ENCODE results near the gene KCNH1.
"Not testable (repeated sequence)": the region's sequence is repeated elsewhere in the genome, so short reads cannot be mapped to it uniquely, and the experiment has no call there.

KCNH1 gene

GRCh38 chr1:211082824-211083223 is 51.1 kb downstream of the KCNH1 start:
- TF ChIP-seq CTCF (IDR thresholded peaks at IDR 0.05; ENCODE audit: insufficient read depth, low read length, poor library complexity, severe bottlenecking) = no peak
- H3K27me3 ChIP-seq (replicated peaks; ENCODE audit: control insufficient read depth, insufficient read depth, low read length) = no peaks in the 10 kb centered on the region
- H3K36me3 ChIP-seq (ENCODE audit: control insufficient read depth, insufficient read depth, low read length) = no peaks in the 10 kb centered on the region
- no peak overlapping the region for H3K4me3 ChIP-seq (replicated peaks; ENCODE audit: low read depth, low read length)
- DNase-seq (ENCODE audit: extremely low read depth, insufficient read length) = no peak

- H3K36me3 ChIP-seq (ENCODE audit: control insufficient read depth, insufficient read depth, low read length); DNase-seq (ENCODE audit: extremely low read depth, insufficient read length): not testable (repeated sequence)
Measured at GRCh38 chr1:211081447-211081846, 52.5 kb downstream of the KCNH1 start.

GRCh38 chr1:211068976-211069375 is 65.0 kb downstream of the KCNH1 start:
- Histone ChIP-seq H3K36me3 (ENCODE audit: control insufficient read depth, insufficient read depth, low read length) (no peaks in the 10 kb centered on the region), H3K27me3 (replicated peaks; ENCODE audit: control insufficient read depth, insufficient read depth, low read length) (no peaks in the 10 kb centered on the region; the same call in 1 of the 2 replicates), H3K4me3 (replicated peaks; ENCODE audit: low read depth, low read length) (no peak overlapping the region)
- DNase-seq (ENCODE audit: extremely low read depth, insufficient read length) = no peak
- no peak for TF ChIP-seq CTCF (IDR thresholded peaks at IDR 0.05; ENCODE audit: insufficient read depth, low read length, poor library complexity, severe bottlenecking)

More at GRCh38 chr1:211081447-211081846, 52.5 kb downstream of the KCNH1 start:
- H3K4me3 ChIP-seq (replicated peaks; ENCODE audit: low read depth, low read length); H3K27me3 ChIP-seq (replicated peaks; ENCODE audit: control insufficient read depth, insufficient read depth, low read length): not testable (repeated sequence)

- H3K36me3 ChIP-seq (ENCODE audit: control insufficient read depth, insufficient read depth, low read length) = no peaks in the 10 kb centered on the region
- H3K4me3 ChIP-seq (replicated peaks; ENCODE audit: low read depth, low read length) = no peak overlapping the region
- no peaks in the 10 kb centered on the region; the same call in 1 of the 2 replicates for H3K27me3 ChIP-seq (replicated peaks; ENCODE audit: control insufficient read depth, insufficient read depth, low read length)
- no peak for TF ChIP-seq CTCF (IDR thresholded peaks at IDR 0.05; ENCODE audit: insufficient read depth, low read length, poor library complexity, severe bottlenecking)
- DNase-seq (ENCODE audit: extremely low read depth, insufficient read length) = no peak
Measured at GRCh38 chr1:211066781-211067384, 67.1 kb downstream of the KCNH1 start.

- not testable (repeated sequence) for H3K36me3 ChIP-seq (ENCODE audit: control insufficient read depth, insufficient read depth, low read length); DNase-seq (ENCODE audit: extremely low read depth, insufficient read length); H3K4me3 ChIP-seq (replicated peaks; ENCODE audit: low read depth, low read length); H3K27me3 ChIP-seq (replicated peaks; ENCODE audit: control insufficient read depth, insufficient read depth, low read length)
Measured at GRCh38 chr1:211041838-211042237, 92.1 kb downstream of the KCNH1 start.

- Histone ChIP-seq H3K27me3 (replicated peaks; ENCODE audit: control insufficient read depth, insufficient read depth, low read length) (no peaks in the 10 kb centered on the region), H3K4me3 (replicated peaks; ENCODE audit: low read depth, low read length) (no peak overlapping the region), H3K36me3 (ENCODE audit: control insufficient read depth, insufficient read depth, low read length) (no peaks in the 10 kb centered on the region)
- no peak for TF ChIP-seq CTCF (IDR thresholded peaks at IDR 0.05; ENCODE audit: insufficient read depth, low read length, poor library complexity, severe bottlenecking)
- no peak for DNase-seq (ENCODE audit: extremely low read depth, insufficient read length)
Measured at GRCh38 chr1:211037095-211037494, 96.9 kb downstream of the KCNH1 start.
